Measurements from ENCODE around the gene SRSF1.

Gene SRSF1

GRCh38 chr17:58002973-58003372 lies 4.1 kb downstream of the SRSF1 start:
- FAIRE-seq, result no peak
- no peak for TF ChIP-seq CTCF (IDR thresholded peaks at IDR 0.05; ENCODE audit: insufficient read depth, missing control alignments)

GRCh38 chr17:58002154-58002948 lies 4.7 kb downstream of the SRSF1 start:
- DNase-seq (ENCODE audit: insufficient read length, low spot score), result no peak
- no peak for FAIRE-seq
- no peak for TF ChIP-seq CTCF (IDR thresholded peaks at IDR 0.05; ENCODE audit: insufficient read depth, missing control alignments)

More at GRCh38 chr17:58002973-58003372, 4.1 kb downstream of the SRSF1 start:
- no peak for DNase-seq (ENCODE audit: insufficient read length, low spot score)

- DNase-seq (ENCODE audit: insufficient read length, low spot score), result no peak
- no peak for FAIRE-seq
- TF ChIP-seq CTCF (IDR thresholded peaks at IDR 0.05; ENCODE audit: insufficient read depth, missing control alignments), result no peak
Measured at GRCh38 chr17:58001461-58002124, 5.5 kb downstream of the SRSF1 start.

GRCh38 chr17:57999496-58000017 lies 7.5 kb downstream of the SRSF1 start:
- no peak for DNase-seq (ENCODE audit: insufficient read length, low spot score)
- TF ChIP-seq CTCF (IDR thresholded peaks at IDR 0.05; ENCODE audit: insufficient read depth, missing control alignments), result peak; percentile 98
- FAIRE-seq, result peak; percentile 88

- no peak for TF ChIP-seq CTCF (IDR thresholded peaks at IDR 0.05; ENCODE audit: insufficient read depth, missing control alignments)
- no peak for FAIRE-seq
- DNase-seq (ENCODE audit: insufficient read length, low spot score), result no peak
Measured at GRCh38 chr17:57999010-57999495, 8.0 kb downstream of the SRSF1 start.

GRCh38 chr17:57997085-57997809 lies 9.8 kb downstream of the SRSF1 start:
- DNase-seq (ENCODE audit: insufficient read length, low spot score), result no peak
- TF ChIP-seq CTCF (IDR thresholded peaks at IDR 0.05; ENCODE audit: insufficient read depth, missing control alignments), result no peak
- FAIRE-seq, result no peak
